Gastrocnemius medialis (tissue), 4 donors: Measurements from ENCODE around the gene LRFN5.
"Not testable (repeated sequence)": the region's sequence is repeated elsewhere in the genome, so short reads cannot be mapped to it uniquely, and the experiment has no call there.

Experiments
- POLR2A ChIP-seq, 2 donors: fragments of 450-650 bp; IDR thresholded peaks; one replicate each; pipeline ENCODE4 v1.6.1; 2017; ENCODE audit warnings: antibody characterized with exemption in 2 of 2, mild to moderate bottlenecking in 2 of 2, moderate library complexity in 2 of 2
- TF ChIP-seq, protein P1 (sequence below), 5 experiments: fragments of 450-650 bp in 3 of 5; fragments of 200-600 bp in 2 of 5; sonication (generic) in 2 of 5; IDR thresholded peaks in 4 of 5; conservative IDR thresholded peaks in 1 of 5; 1 replicate in 4 of 5; 2 replicates in 1 of 5; pipeline ENCODE4 v1.5.1; 2016 to 2019; ENCODE audit warnings: antibody characterized with exemption in 5 of 5, mild to moderate bottlenecking in 3 of 5, moderate library complexity in 3 of 5

- TF ChIP-seq, protein P1, sequence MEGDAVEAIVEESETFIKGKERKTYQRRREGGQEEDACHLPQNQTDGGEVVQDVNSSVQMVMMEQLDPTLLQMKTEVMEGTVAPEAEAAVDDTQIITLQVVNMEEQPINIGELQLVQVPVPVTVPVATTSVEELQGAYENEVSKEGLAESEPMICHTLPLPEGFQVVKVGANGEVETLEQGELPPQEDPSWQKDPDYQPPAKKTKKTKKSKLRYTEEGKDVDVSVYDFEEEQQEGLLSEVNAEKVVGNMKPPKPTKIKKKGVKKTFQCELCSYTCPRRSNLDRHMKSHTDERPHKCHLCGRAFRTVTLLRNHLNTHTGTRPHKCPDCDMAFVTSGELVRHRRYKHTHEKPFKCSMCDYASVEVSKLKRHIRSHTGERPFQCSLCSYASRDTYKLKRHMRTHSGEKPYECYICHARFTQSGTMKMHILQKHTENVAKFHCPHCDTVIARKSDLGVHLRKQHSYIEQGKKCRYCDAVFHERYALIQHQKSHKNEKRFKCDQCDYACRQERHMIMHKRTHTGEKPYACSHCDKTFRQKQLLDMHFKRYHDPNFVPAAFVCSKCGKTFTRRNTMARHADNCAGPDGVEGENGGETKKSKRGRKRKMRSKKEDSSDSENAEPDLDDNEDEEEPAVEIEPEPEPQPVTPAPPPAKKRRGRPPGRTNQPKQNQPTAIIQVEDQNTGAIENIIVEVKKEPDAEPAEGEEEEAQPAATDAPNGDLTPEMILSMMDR (IDR thresholded peaks at IDR 0.05 in 4 of 5, conservative IDR thresholded peaks at IDR 0.05 in 1 of 5) = not testable (repeated sequence)
- not testable (repeated sequence) for TF ChIP-seq POLR2A (IDR thresholded peaks at IDR 0.05)
Observed at GRCh38 chr14:41566864-41567263, 39.8 kb upstream of the LRFN5 start.
